Left renal pelvis (tissue), 4 donors: ENCODE measurements around the gene RAD18. TPM values are rescaled to one million over a fixed set of nuclear protein-coding genes. Genes with fewer than 3 reads are reported as not detected.
A peak's percentile ranks its signal among the peaks of the same experiment; 100 is the strongest.

Experiments used
- DNase-seq, 4 donors: peaks; one replicate each; pipeline ENCODE4 v3.0.0-alpha.2; 2013; ENCODE audit warnings: low read depth in 4 of 4, low spot score in 3 of 4
- polyA plus RNA-seq, 4 donors: library from polyadenylated mRNA; unstranded; fragments of 120-200 nt; gene quantifications; one replicate each; pipeline ENCODE4 v1.2.1, GENCODE V29; 2013; ENCODE audit not compliant: insufficient read length in 4 of 4

RAD18 gene
- polyA plus RNA-seq, 4 donors = 8.9 to 13.6 (median 11.9) TPM

- DNase-seq = no peak
Observed at GRCh38 chr3:8870134-8870533, 93.1 kb downstream of the RAD18 start.

- DNase-seq = no peak
Observed at GRCh38 chr3:8869613-8870012, 93.7 kb downstream of the RAD18 start.

GRCh38 chr3:8868996-8869395 is 94.3 kb downstream of the RAD18 start:
- no peak for DNase-seq

GRCh38 chr3:8867646-8868045 is 95.6 kb downstream of the RAD18 start:
- no peak for DNase-seq

GRCh38 chr3:8865697-8866096 is 97.6 kb downstream of the RAD18 start:
- DNase-seq = no peak

GRCh38 chr3:8864402-8865350 is 98.6 kb downstream of the RAD18 start:
- peak in 1 of 4 donors; percentile 55 for DNase-seq

- DNase-seq = no peak
Observed at GRCh38 chr3:8863891-8864290, 99.4 kb downstream of the RAD18 start.

GRCh38 chr3:8857720-8858367 is 105.4 kb downstream of the RAD18 start:
- no peak for DNase-seq

GRCh38 chr3:8856721-8857120 is 106.6 kb downstream of the RAD18 start:
- DNase-seq = no peak

- no peak for DNase-seq
Observed at GRCh38 chr3:8856071-8856470, 107.2 kb downstream of the RAD18 start.

- no peak for DNase-seq
Observed at GRCh38 chr3:8854656-8855055, 108.6 kb downstream of the RAD18 start.

- DNase-seq = no peak
Observed at GRCh38 chr3:8853081-8853480, 110.2 kb downstream of the RAD18 start.

GRCh38 chr3:8852511-8852910 is 110.8 kb downstream of the RAD18 start:
- DNase-seq = no peak

GRCh38 chr3:8851703-8852102 is 111.6 kb downstream of the RAD18 start:
- no peak for DNase-seq

GRCh38 chr3:8848696-8849131 is 114.6 kb downstream of the RAD18 start:
- DNase-seq = no peak

GRCh38 chr3:8847317-8847716 is 116.0 kb downstream of the RAD18 start:
- DNase-seq = no peak

GRCh38 chr3:8846176-8846575 is 117.1 kb downstream of the RAD18 start:
- DNase-seq = no peak

- no peak for DNase-seq
Observed at GRCh38 chr3:8845641-8846040, 117.6 kb downstream of the RAD18 start.

GRCh38 chr3:8843347-8843746 is 119.9 kb downstream of the RAD18 start:
- DNase-seq = no peak

- DNase-seq = no peak
Observed at GRCh38 chr3:8842293-8842692, 121.0 kb downstream of the RAD18 start.

GRCh38 chr3:8841472-8841871 is 121.8 kb downstream of the RAD18 start:
- no peak for DNase-seq

GRCh38 chr3:8840556-8840955 is 122.7 kb downstream of the RAD18 start:
- no peak for DNase-seq
